ENCODE measurements around the gene BCAP31. TPM values are rescaled to one million over a fixed set of nuclear protein-coding genes. Genes with fewer than 3 reads are reported as not detected.
"Not testable (repeated sequence)": the region's sequence is repeated elsewhere in the genome, so short reads cannot be mapped to it uniquely, and the experiment has no call there.

The BCAP31 gene
- total RNA-seq, 2 donors from 2014 or later: 192 to 206 TPM

- H3K27me3 Mint-ChIP-seq (ENCODE audit: insufficient read depth): no peaks in the 10 kb centered on the region
- Histone ChIP-seq H3K27me3 (ENCODE audit: control insufficient read depth, insufficient read depth, low read length, poor library complexity, severe bottlenecking) (no peaks in the 10 kb centered on the region), H3K4me3 (ENCODE audit: low read length) (no peak overlapping the region), H3K9ac (ENCODE audit: extremely low read depth, low read length, poor library complexity, severe bottlenecking) (no peak overlapping the region), H3K4me1 (ENCODE audit: control insufficient read depth, insufficient read depth, low read length) (no peaks in the 10 kb centered on the region), H3K9me3 (ENCODE audit: control insufficient read depth, low read length) (no peaks in the 10 kb centered on the region), H3K27ac (ENCODE audit: low read depth, low read length) (no peak overlapping the region), H3K36me3 (ENCODE audit: control insufficient read depth, insufficient read depth, low read length) (no peaks in the 10 kb centered on the region)
- H3K36me3 Mint-ChIP-seq (ENCODE audit: low read depth): peaks cover 11% of the 10 kb centered on the region
- no peak for TF ChIP-seq CTCF (conservative IDR thresholded peaks at IDR 0.05)
- H3K4me3 Mint-ChIP-seq: no peak overlapping the region
- WGBS, 2 experiments (ENCODE audit: insufficient coverage in 1 of 2, insufficient read length in 1 of 2): 91% methylated on average over 11 of the region's 16 CpGs; no CpG with 5 or more reads in 1 of the 2 experiments
- peak overlapping the region; percentile 7 for H3K27ac Mint-ChIP-seq
- H3K4me1 Mint-ChIP-seq: no peaks in the 10 kb centered on the region
- no peak for DNase-seq
- peaks cover 60% of the 10 kb centered on the region for H3K9me3 Mint-ChIP-seq
These were observed 26.0 kb downstream of the BCAP31 start for GRCh38 chrX:153697924-153698865.

GRCh38 chrX:153696986-153697722 lies 27.0 kb downstream of the BCAP31 start:
- H3K27ac Mint-ChIP-seq; H3K4me3 ChIP-seq (ENCODE audit: low read length); H3K9ac ChIP-seq (ENCODE audit: extremely low read depth, low read length, poor library complexity, severe bottlenecking); DNase-seq; H3K4me1 Mint-ChIP-seq; H3K4me3 Mint-ChIP-seq; H3K4me1 ChIP-seq (ENCODE audit: control insufficient read depth, insufficient read depth, low read length); H3K36me3 ChIP-seq (ENCODE audit: control insufficient read depth, insufficient read depth, low read length); H3K9me3 ChIP-seq (ENCODE audit: control insufficient read depth, low read length); H3K27me3 Mint-ChIP-seq (ENCODE audit: insufficient read depth); H3K27ac ChIP-seq (ENCODE audit: low read depth, low read length); H3K27me3 ChIP-seq (ENCODE audit: control insufficient read depth, insufficient read depth, low read length, poor library complexity, severe bottlenecking): not testable (repeated sequence)
- H3K9me3 Mint-ChIP-seq: peaks cover 59% of the 10 kb centered on the region
- 93% methylated on average over 8 to 16 of the region's 16 CpGs for WGBS, 2 experiments (ENCODE audit: insufficient coverage in 1 of 2, insufficient read length in 1 of 2)
- H3K36me3 Mint-ChIP-seq (ENCODE audit: low read depth): peaks cover 14% of the 10 kb centered on the region

- H3K27me3 Mint-ChIP-seq (ENCODE audit: insufficient read depth); H3K4me3 Mint-ChIP-seq; DNase-seq; H3K4me1 Mint-ChIP-seq; H3K4me1 ChIP-seq (ENCODE audit: control insufficient read depth, insufficient read depth, low read length); H3K4me3 ChIP-seq (ENCODE audit: low read length); H3K27ac Mint-ChIP-seq; H3K9ac ChIP-seq (ENCODE audit: extremely low read depth, low read length, poor library complexity, severe bottlenecking); H3K9me3 ChIP-seq (ENCODE audit: control insufficient read depth, low read length); H3K27ac ChIP-seq (ENCODE audit: low read depth, low read length); H3K36me3 ChIP-seq (ENCODE audit: control insufficient read depth, insufficient read depth, low read length); H3K27me3 ChIP-seq (ENCODE audit: control insufficient read depth, insufficient read depth, low read length, poor library complexity, severe bottlenecking): not testable (repeated sequence)
- Mint-ChIP-seq H3K36me3 (ENCODE audit: low read depth) (peaks cover 11% of the 10 kb centered on the region), H3K9me3 (peaks cover 57% of the 10 kb centered on the region)
- WGBS, 2 experiments (ENCODE audit: insufficient coverage in 1 of 2, insufficient read length in 1 of 2): 98 to 100% methylated on average over 4 to 7 of the region's 10 CpGs
These were observed 27.6 kb downstream of the BCAP31 start for GRCh38 chrX:153696538-153696937.

- Histone ChIP-seq H3K9ac (ENCODE audit: extremely low read depth, low read length, poor library complexity, severe bottlenecking) (no peak overlapping the region), H3K4me1 (ENCODE audit: control insufficient read depth, insufficient read depth, low read length) (no peaks in the 10 kb centered on the region), H3K36me3 (ENCODE audit: control insufficient read depth, insufficient read depth, low read length) (no peaks in the 10 kb centered on the region), H3K27me3 (ENCODE audit: control insufficient read depth, insufficient read depth, low read length, poor library complexity, severe bottlenecking) (no peaks in the 10 kb centered on the region), H3K9me3 (ENCODE audit: control insufficient read depth, low read length) (no peaks in the 10 kb centered on the region), H3K27ac (ENCODE audit: low read depth, low read length) (no peak overlapping the region), H3K4me3 (ENCODE audit: low read length) (no peak overlapping the region)
- H3K4me3 Mint-ChIP-seq: no peak overlapping the region
- peaks cover 11% of the 10 kb centered on the region for H3K36me3 Mint-ChIP-seq (ENCODE audit: low read depth)
- H3K9me3 Mint-ChIP-seq: peaks cover 57% of the 10 kb centered on the region
- H3K27me3 Mint-ChIP-seq (ENCODE audit: insufficient read depth): no peaks in the 10 kb centered on the region
- TF ChIP-seq CTCF (conservative IDR thresholded peaks at IDR 0.05): no peak
- no peaks in the 10 kb centered on the region for H3K4me1 Mint-ChIP-seq
- H3K27ac Mint-ChIP-seq: no peak overlapping the region
- DNase-seq: no peak
- 94 to 100% methylated on average over 1 to 12 of the region's 15 CpGs for WGBS, 2 experiments (ENCODE audit: insufficient coverage in 1 of 2, insufficient read length in 1 of 2)
These were observed 28.1 kb downstream of the BCAP31 start for GRCh38 chrX:153696100-153696499.
